Type B pancreatic cell (in vitro differentiated cells): ENCODE results near the gene ATXN2. TPM values are rescaled to one million over a fixed set of nuclear protein-coding genes. Genes with fewer than 3 reads are reported as not detected.

Experiments
- DNase-seq: peaks from one replicate; pipeline ENCODE4 v3.0.0; 2021; ENCODE audit warnings: mixed read lengths; ENCODE audit not compliant: unreplicated experiment; ENCODE audit errors: extremely low spot score
- H3K27ac Mint-ChIP-seq: 2 replicates; pipeline ENCODE4 v1.8.0; 2021; ENCODE audit warnings: mild to moderate bottlenecking, mixed read lengths
- H3K27me3 Mint-ChIP-seq: 2 replicates; pipeline ENCODE4 v1.8.0; 2021; ENCODE audit warnings: mixed read lengths
- H3K36me3 Mint-ChIP-seq: 2 replicates; pipeline ENCODE4 v1.8.0; 2021; ENCODE audit warnings: mixed read lengths
- H3K4me1 Mint-ChIP-seq: one replicate; pipeline ENCODE4 v1.8.0; 2021; ENCODE audit warnings: mixed read lengths; ENCODE audit not compliant: unreplicated experiment
- H3K4me3 Mint-ChIP-seq: 2 replicates; pipeline ENCODE4 v1.8.0; 2021; ENCODE audit warnings: mild to moderate bottlenecking, mixed read lengths
- H3K9me3 Mint-ChIP-seq: 2 replicates; pipeline ENCODE4 v1.8.0; 2021; ENCODE audit warnings: mixed read lengths
- CTCF ChIP-seq: fragments of 200-600 bp; sonication (generic); conservative IDR thresholded peaks from 2 replicates; pipeline ENCODE4 v1.5.0; 2021; ENCODE audit warnings: antibody characterized with exemption, mild to moderate bottlenecking
- total RNA-seq: library from RNA; stranded (reverse); gene quantifications from 2 replicates; pipeline ENCODE4 v1.2.1, GENCODE V29; 2021; ENCODE audit warnings: low replicate concordance

Gene ATXN2
- total RNA-seq, 1 donor from 2014 or later = 80.9 TPM

GRCh38 chr12:111488798-111489197 lies 110.3 kb downstream of the ATXN2 start:
- Mint-ChIP-seq H3K4me3 (no peak overlapping the region), H3K27me3 (no peaks in the 10 kb centered on the region), H3K27ac (peak overlapping the region; percentile 25), H3K4me1 (no peaks in the 10 kb centered on the region), H3K36me3 (peaks cover 32% of the 10 kb centered on the region), H3K9me3 (no peaks in the 10 kb centered on the region)
- no peak for TF ChIP-seq CTCF
- no peak for DNase-seq

- Mint-ChIP-seq H3K4me3 (no peak overlapping the region), H3K9me3 (no peaks in the 10 kb centered on the region), H3K27ac (peak overlapping the region; percentile 36), H3K4me1 (no peaks in the 10 kb centered on the region), H3K36me3 (peaks cover 32% of the 10 kb centered on the region), H3K27me3 (no peaks in the 10 kb centered on the region)
- no peak for TF ChIP-seq CTCF
- DNase-seq = no peak
Measured at GRCh38 chr12:111488271-111488670, 110.8 kb downstream of the ATXN2 start.

- H3K9me3 Mint-ChIP-seq = no peaks in the 10 kb centered on the region
- peaks cover 21% of the 10 kb centered on the region for H3K36me3 Mint-ChIP-seq
- no peak overlapping the region for H3K27ac Mint-ChIP-seq
- H3K4me1 Mint-ChIP-seq = no peaks in the 10 kb centered on the region
- no peak overlapping the region for H3K4me3 Mint-ChIP-seq
- TF ChIP-seq CTCF = peak; percentile 48
- no peak for DNase-seq
- no peaks in the 10 kb centered on the region for H3K27me3 Mint-ChIP-seq
Measured at GRCh38 chr12:111482462-111482861, 116.7 kb downstream of the ATXN2 start.

- DNase-seq = no peak
- H3K27me3 Mint-ChIP-seq = no peaks in the 10 kb centered on the region
- no peaks in the 10 kb centered on the region for H3K4me1 Mint-ChIP-seq
- H3K9me3 Mint-ChIP-seq = no peaks in the 10 kb centered on the region
- H3K4me3 Mint-ChIP-seq = no peak overlapping the region
- peaks cover 23% of the 10 kb centered on the region for H3K36me3 Mint-ChIP-seq
- no peak for TF ChIP-seq CTCF
- no peak overlapping the region for H3K27ac Mint-ChIP-seq
Measured at GRCh38 chr12:111471236-111471635, 127.9 kb downstream of the ATXN2 start.

GRCh38 chr12:111469401-111469800 lies 129.7 kb downstream of the ATXN2 start:
- DNase-seq = no peak
- Mint-ChIP-seq H3K4me3 (no peak overlapping the region), H3K27ac (no peak overlapping the region), H3K9me3 (no peaks in the 10 kb centered on the region), H3K4me1 (no peaks in the 10 kb centered on the region), H3K27me3 (no peaks in the 10 kb centered on the region), H3K36me3 (peaks cover 22% of the 10 kb centered on the region)
- TF ChIP-seq CTCF = no peak

- Mint-ChIP-seq H3K9me3 (no peaks in the 10 kb centered on the region), H3K4me3 (no peak overlapping the region), H3K4me1 (no peaks in the 10 kb centered on the region), H3K27me3 (no peaks in the 10 kb centered on the region), H3K36me3 (peaks cover 13% of the 10 kb centered on the region), H3K27ac (no peak overlapping the region)
- no peak for DNase-seq
- TF ChIP-seq CTCF = no peak
Measured at GRCh38 chr12:111467857-111468241, 131.3 kb downstream of the ATXN2 start.
